ENCODE results near the gene GLIPR2.
"Not testable (repeated sequence)": the region's sequence is repeated elsewhere in the genome, so short reads cannot be mapped to it uniquely, and the experiment has no call there.

Gene GLIPR2

GRCh38 chr9:36144309-36145232 lies 8.0 kb downstream of the GLIPR2 start:
- no peak for DNase-seq (ENCODE audit: low read depth in 2 of 2)

- DNase-seq (ENCODE audit: low read depth in 2 of 2): no peak
Observed at GRCh38 chr9:36145970-36146369, 9.4 kb downstream of the GLIPR2 start.

- DNase-seq (ENCODE audit: low read depth in 2 of 2): no peak
Observed at GRCh38 chr9:36146651-36147050, 10.1 kb downstream of the GLIPR2 start.

GRCh38 chr9:36147441-36148175 lies 11.1 kb downstream of the GLIPR2 start:
- no peak for DNase-seq (ENCODE audit: low read depth in 2 of 2)

GRCh38 chr9:36148311-36149051 lies 11.9 kb downstream of the GLIPR2 start:
- peak; percentile 55 to 72 for DNase-seq (ENCODE audit: low read depth in 2 of 2)

GRCh38 chr9:36149197-36149596 lies 12.7 kb downstream of the GLIPR2 start:
- DNase-seq (ENCODE audit: low read depth in 2 of 2): no peak

GRCh38 chr9:36150574-36151315 lies 14.2 kb downstream of the GLIPR2 start:
- DNase-seq (ENCODE audit: low read depth in 2 of 2): no peak

GRCh38 chr9:36151316-36152210 lies 15.0 kb downstream of the GLIPR2 start:
- DNase-seq (ENCODE audit: low read depth in 2 of 2): peak; percentile 81 to 90

- no peak for DNase-seq (ENCODE audit: low read depth in 2 of 2)
Observed at GRCh38 chr9:36152741-36153438, 16.4 kb downstream of the GLIPR2 start.

- DNase-seq (ENCODE audit: low read depth in 2 of 2): no peak
Observed at GRCh38 chr9:36153746-36154145, 17.2 kb downstream of the GLIPR2 start.

GRCh38 chr9:36154331-36154952 lies 17.9 kb downstream of the GLIPR2 start:
- DNase-seq (ENCODE audit: low read depth in 2 of 2): no peak

- no peak for DNase-seq (ENCODE audit: low read depth in 2 of 2)
Observed at GRCh38 chr9:36156116-36156515, 19.6 kb downstream of the GLIPR2 start.

GRCh38 chr9:36158122-36158521 lies 21.6 kb downstream of the GLIPR2 start:
- no peak for DNase-seq (ENCODE audit: low read depth in 2 of 2)

GRCh38 chr9:36158917-36159316 lies 22.4 kb downstream of the GLIPR2 start:
- no peak for DNase-seq (ENCODE audit: low read depth in 2 of 2)

- DNase-seq (ENCODE audit: low read depth in 2 of 2): not testable (repeated sequence)
Observed at GRCh38 chr9:36159509-36159908, 23.0 kb downstream of the GLIPR2 start.

GRCh38 chr9:36160126-36160525 lies 23.6 kb downstream of the GLIPR2 start:
- DNase-seq (ENCODE audit: low read depth in 2 of 2): not testable (repeated sequence)

- no peak for DNase-seq (ENCODE audit: low read depth in 2 of 2)
Observed at GRCh38 chr9:36161187-36161586, 24.7 kb downstream of the GLIPR2 start.

GRCh38 chr9:36162211-36162738 lies 25.7 kb downstream of the GLIPR2 start:
- DNase-seq (ENCODE audit: low read depth in 2 of 2): no peak
